Endodermal cell (in vitro differentiated cells): ENCODE data around the gene RARRES2. TPM values are rescaled to one million over a fixed set of nuclear protein-coding genes. Genes with fewer than 3 reads are reported as not detected.

ENCODE experiments used
- DNase-seq: peaks from one replicate; pipeline ENCODE4 v3.0.0-alpha.2; 2017
- H3K27ac ChIP-seq: 2 replicates; pipeline ENCODE4 v1.5.1; 2013; ENCODE audit warnings: mild to moderate bottlenecking, low read depth, low read length, moderate library complexity
- H3K27me3 ChIP-seq: 2 replicates; pipeline ENCODE4 v1.6.1; 2013; ENCODE audit warnings: mild to moderate bottlenecking, low read length, moderate library complexity; ENCODE audit not compliant: insufficient read depth, control insufficient read depth, poor library complexity, severe bottlenecking
- H3K36me3 ChIP-seq: 2 replicates; pipeline ENCODE4 v1.7.0; 2013; ENCODE audit warnings: mild to moderate bottlenecking, low read length, moderate library complexity; ENCODE audit not compliant: control insufficient read depth, insufficient read depth
- H3K4me1 ChIP-seq: one replicate; pipeline ENCODE4 v1.7.0; 2013; ENCODE audit warnings: low read length; ENCODE audit not compliant: control insufficient read depth, insufficient read depth
- H3K4me3 ChIP-seq: 2 replicates; pipeline ENCODE4 v1.5.1; 2013; ENCODE audit warnings: mild to moderate bottlenecking, low read length, moderate library complexity
- H3K9ac ChIP-seq: 2 replicates; pipeline ENCODE4 v1.6.1; 2013; ENCODE audit warnings: mild to moderate bottlenecking, low read length, moderate library complexity; ENCODE audit not compliant: poor library complexity, severe bottlenecking; ENCODE audit errors: extremely low read depth
- H3K9me3 ChIP-seq: 2 replicates; pipeline ENCODE4 v1.6.1; 2013; ENCODE audit warnings: mild to moderate bottlenecking, low read length, moderate library complexity; ENCODE audit not compliant: control insufficient read depth
- H3K27ac Mint-ChIP-seq: 2 replicates; pipeline ENCODE4 v1.8.0; 2020; ENCODE audit warnings: mixed read lengths
- H3K27me3 Mint-ChIP-seq: 2 replicates; pipeline ENCODE4 v1.8.0; 2021; ENCODE audit warnings: mild to moderate bottlenecking, mixed read lengths; ENCODE audit not compliant: insufficient read depth
- H3K36me3 Mint-ChIP-seq: 2 replicates; pipeline ENCODE4 v1.8.0; 2020; ENCODE audit warnings: low read depth, mixed read lengths
- H3K4me1 Mint-ChIP-seq: 2 replicates; pipeline ENCODE4 v1.8.0; 2020; ENCODE audit warnings: mixed read lengths
- H3K4me3 Mint-ChIP-seq: 2 replicates; pipeline ENCODE4 v1.8.0; 2020; ENCODE audit warnings: mild to moderate bottlenecking, moderate library complexity, mixed read lengths
- H3K9me3 Mint-ChIP-seq: 2 replicates; pipeline ENCODE4 v1.8.0; 2020; ENCODE audit warnings: mild to moderate bottlenecking, mixed read lengths
- WGBS, 2 experiments: methylation state at CpG; one replicate each; pipeline versions ENCODE4 v1.1.5 to v1.1.7; 2013; ENCODE audit warnings: missing lambda C conversion rate in 2 of 2, mixed read lengths in 1 of 2; ENCODE audit not compliant: insufficient coverage in 1 of 2, insufficient read length in 1 of 2; 5-methylcytosine and 5-hydroxymethylcytosine counted together
- total RNA-seq, 2 donors: library from RNA; stranded (reverse); fragmentation: NEBNext Ultra II Directional in 1 of 2; extraction: Animal tissue kit (Norgen Biotek cat#: 25700) in 1 of 2; gene quantifications; 2 replicates in 1 of 2; 3 replicates in 1 of 2; pipeline ENCODE4 v1.2.1, GENCODE V29; 2021
- TF ChIP-seq, protein P1 (sequence below): fragments of 200-600 bp; sonication (generic); conservative IDR thresholded peaks from 2 replicates; pipeline ENCODE4 v1.5.0; 2021; ENCODE audit warnings: antibody characterized with exemption, mild to moderate bottlenecking

The RARRES2 gene
- total RNA-seq, 2 donors from 2014 or later, result 32.2 to 48.2 TPM

DNA sequence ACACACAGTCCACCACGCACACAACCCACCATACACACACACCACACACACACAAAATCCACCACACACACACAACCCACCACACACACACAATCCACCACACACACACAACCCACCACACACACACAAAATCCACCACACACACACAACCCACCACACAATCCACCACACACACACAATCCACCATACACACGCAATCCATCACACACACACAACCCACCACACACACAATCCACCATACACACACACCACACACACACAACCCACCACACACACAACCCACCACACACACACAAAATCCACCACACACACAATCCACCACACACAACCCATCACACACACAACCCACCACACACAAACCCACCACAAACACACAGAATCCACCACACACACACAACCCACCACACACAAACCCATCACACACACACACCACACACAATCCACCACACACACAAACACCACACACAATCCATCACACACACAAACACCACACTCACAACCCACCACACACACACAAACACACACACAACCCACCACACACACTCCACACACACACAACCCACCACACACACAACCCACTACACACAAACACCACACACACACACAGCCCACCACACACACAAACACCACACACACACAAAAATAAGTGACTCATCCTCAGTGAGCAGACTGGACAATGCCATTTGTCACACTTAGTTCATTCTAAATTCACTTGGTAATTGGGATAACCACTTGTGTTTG, 18.4 kb upstream of the RARRES2 start:
- Histone ChIP-seq H3K4me3 (no peak overlapping the region), H3K27ac (no peak overlapping the region), H3K9me3 (no peaks in the 10 kb centered on the region), H3K36me3 (no peaks in the 10 kb centered on the region), H3K27me3 (no peaks in the 10 kb centered on the region), H3K4me1 (no peaks in the 10 kb centered on the region), H3K9ac (no peak overlapping the region)
- Mint-ChIP-seq H3K9me3 (no peaks in the 10 kb centered on the region), H3K4me3 (no peak overlapping the region), H3K4me1 (peaks cover 8% of the 10 kb centered on the region), H3K27ac (no peak overlapping the region), H3K36me3 (no peaks in the 10 kb centered on the region), H3K27me3 (no peaks in the 10 kb centered on the region)
- peak; percentile 13 for DNase-seq
- TF ChIP-seq, protein P1, sequence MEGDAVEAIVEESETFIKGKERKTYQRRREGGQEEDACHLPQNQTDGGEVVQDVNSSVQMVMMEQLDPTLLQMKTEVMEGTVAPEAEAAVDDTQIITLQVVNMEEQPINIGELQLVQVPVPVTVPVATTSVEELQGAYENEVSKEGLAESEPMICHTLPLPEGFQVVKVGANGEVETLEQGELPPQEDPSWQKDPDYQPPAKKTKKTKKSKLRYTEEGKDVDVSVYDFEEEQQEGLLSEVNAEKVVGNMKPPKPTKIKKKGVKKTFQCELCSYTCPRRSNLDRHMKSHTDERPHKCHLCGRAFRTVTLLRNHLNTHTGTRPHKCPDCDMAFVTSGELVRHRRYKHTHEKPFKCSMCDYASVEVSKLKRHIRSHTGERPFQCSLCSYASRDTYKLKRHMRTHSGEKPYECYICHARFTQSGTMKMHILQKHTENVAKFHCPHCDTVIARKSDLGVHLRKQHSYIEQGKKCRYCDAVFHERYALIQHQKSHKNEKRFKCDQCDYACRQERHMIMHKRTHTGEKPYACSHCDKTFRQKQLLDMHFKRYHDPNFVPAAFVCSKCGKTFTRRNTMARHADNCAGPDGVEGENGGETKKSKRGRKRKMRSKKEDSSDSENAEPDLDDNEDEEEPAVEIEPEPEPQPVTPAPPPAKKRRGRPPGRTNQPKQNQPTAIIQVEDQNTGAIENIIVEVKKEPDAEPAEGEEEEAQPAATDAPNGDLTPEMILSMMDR, result no peak
- 97% methylated on average over 2 of the region's 2 CpGs; no CpG with 5 or more reads in 1 of the 2 experiments for WGBS, 2 experiments

DNA sequence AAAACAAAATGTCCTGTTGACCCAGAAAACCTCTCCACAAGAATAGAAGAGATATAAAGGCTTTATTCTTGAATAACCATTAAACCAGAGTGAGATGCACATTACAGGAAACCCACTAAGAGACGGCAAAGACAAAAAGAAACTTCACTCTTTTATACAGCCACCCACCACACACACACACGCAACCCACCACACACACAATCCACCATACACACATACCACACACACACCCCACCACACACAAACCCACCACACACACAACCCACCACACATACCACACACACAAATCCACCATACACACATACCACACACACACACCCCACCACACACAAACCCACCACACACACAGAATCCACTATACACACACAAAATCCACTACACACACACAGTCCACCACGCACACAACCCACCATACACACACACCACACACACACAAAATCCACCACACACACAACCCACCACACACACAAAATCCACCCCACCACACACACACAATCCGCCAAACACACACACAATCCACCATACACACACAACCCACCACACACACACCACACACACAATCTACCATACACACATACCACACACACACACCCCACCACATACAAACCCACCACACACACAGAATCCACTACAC, 17.7 kb upstream of the RARRES2 start:
- Histone ChIP-seq H3K4me3 (no peak overlapping the region), H3K9me3 (no peaks in the 10 kb centered on the region), H3K36me3 (no peaks in the 10 kb centered on the region), H3K27ac (no peak overlapping the region), H3K4me1 (no peaks in the 10 kb centered on the region), H3K27me3 (no peaks in the 10 kb centered on the region), H3K9ac (no peak overlapping the region)
- no peak overlapping the region for H3K27ac Mint-ChIP-seq
- H3K4me1 Mint-ChIP-seq, result peaks cover 8% of the 10 kb centered on the region
- WGBS, 2 experiments, result 83 to 85% methylated on average over 2 to 4 of the region's 4 CpGs
- TF ChIP-seq, protein P1, result no peak
- no peaks in the 10 kb centered on the region for H3K9me3 Mint-ChIP-seq
- H3K36me3 Mint-ChIP-seq, result no peaks in the 10 kb centered on the region
- no peaks in the 10 kb centered on the region for H3K27me3 Mint-ChIP-seq
- no peak overlapping the region for H3K4me3 Mint-ChIP-seq
- DNase-seq, result peak; percentile 11

DNA sequence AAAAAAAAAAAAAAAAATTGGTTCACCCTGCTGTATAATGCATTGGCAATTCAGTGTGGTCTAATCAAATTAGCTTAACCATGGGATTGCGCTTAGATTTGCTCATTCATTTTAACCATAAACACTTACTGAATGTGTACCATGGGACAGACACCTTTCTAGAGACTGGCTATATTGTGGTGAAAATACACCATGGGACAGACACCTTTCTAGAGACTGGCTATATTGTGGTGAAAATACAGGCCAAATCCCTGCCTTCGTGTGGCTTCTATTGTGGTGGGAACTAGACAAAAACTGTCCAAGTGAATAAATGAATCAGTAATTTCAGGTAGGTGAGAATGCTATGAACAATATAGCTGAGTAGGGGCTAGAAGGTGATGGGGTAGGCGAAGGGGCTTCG, 17.0 kb upstream of the RARRES2 start:
- Mint-ChIP-seq H3K27ac (no peak overlapping the region), H3K9me3 (no peaks in the 10 kb centered on the region), H3K4me1 (peaks cover 8% of the 10 kb centered on the region), H3K36me3 (no peaks in the 10 kb centered on the region), H3K27me3 (no peaks in the 10 kb centered on the region), H3K4me3 (no peak overlapping the region)
- no peaks in the 10 kb centered on the region for H3K36me3 ChIP-seq
- H3K27ac ChIP-seq, result no peak overlapping the region
- no peak overlapping the region for H3K4me3 ChIP-seq
- no peak overlapping the region for H3K9ac ChIP-seq
- H3K9me3 ChIP-seq, result no peaks in the 10 kb centered on the region
- H3K4me1 ChIP-seq, result no peaks in the 10 kb centered on the region
- TF ChIP-seq, protein P1, result no peak
- WGBS, 2 experiments, result 93 to 100% methylated on average over 3 to 4 of the region's 4 CpGs
- DNase-seq, result peak; percentile 19
- no peaks in the 10 kb centered on the region for H3K27me3 ChIP-seq
